SK-N-SH (cell line): Measurements from ENCODE around the gene RPP21. TPM values are rescaled to one million over a fixed set of nuclear protein-coding genes. Genes with fewer than 3 reads are reported as not detected.

Source experiments
- CTCF ChIA-PET: fragments of 300-600, 350-600 bp; formaldehyde crosslinking; extraction: SDS; loops from one replicate; lab custom pipeline; 2021; lab: Yijun Ruan, JAX
- POLR2A ChIA-PET: fragments of 350-600 bp; sonication (Branson Sonifier 250); formaldehyde crosslinking; extraction: SDS; loops from one replicate; lab custom pipeline; 2020; ENCODE audit warnings: antibody characterized with exemption, inconsistent platforms; lab: Yijun Ruan, JAX
- DNase-seq: peaks from one replicate; pipeline ENCODE4 v3.0.0; 2012
- H2AFZ ChIP-seq: fragments of 200-600 bp; sonication (generic); 2 replicates; pipeline ENCODE4 v1.8.1; 2016; ENCODE audit warnings: antibody characterized with exemption, mild to moderate bottlenecking, low read depth
- H3F3A ChIP-seq: fragments of 200-600 bp; sonication (generic); replicated peaks from 2 replicates; pipeline ENCODE3; 2016; ENCODE audit warnings: antibody characterized with exemption, mild to moderate bottlenecking; ENCODE audit not compliant: insufficient read depth
- H3K27ac ChIP-seq, 2 experiments: fragments of 200-500 bp in 1 of 2; fragments of 200-600 bp in 1 of 2; sonication (Bioruptor generic) in 1 of 2; sonication (generic), shearing (Covaris generic) in 1 of 2; 2 replicates each; pipeline versions ENCODE4 v1.5.1 to v1.6.1; 2014 to 2016; ENCODE audit warnings: low read depth in 2 of 2, inconsistent platforms in 1 of 2, low read length in 1 of 2, mild to moderate bottlenecking in 1 of 2, mixed read lengths in 1 of 2
- H3K27me3 ChIP-seq: fragments of 200-600 bp; sonication (generic), shearing (Covaris generic); 2 replicates; pipeline ENCODE4 v1.6.1; 2016; ENCODE audit warnings: mixed run types; ENCODE audit not compliant: insufficient read depth
- H3K36me3 ChIP-seq, 2 experiments: fragments of 200-500 bp in 1 of 2; fragments of 200-600 bp in 1 of 2; sonication (Bioruptor generic) in 1 of 2; sonication (generic) in 1 of 2; replicated peaks in 1 of 2; 2 replicates each; pipeline versions ENCODE3 to v1.5.1; 2014 to 2016; ENCODE audit warnings: low read length in 1 of 2, mild to moderate bottlenecking in 1 of 2; ENCODE audit not compliant: insufficient read depth in 2 of 2, control insufficient read depth in 1 of 2
- H3K4me1 ChIP-seq, 2 experiments: fragments of 200-500 bp in 1 of 2; fragments of 200-600 bp in 1 of 2; sonication (Bioruptor generic) in 1 of 2; sonication (generic), shearing (Covaris generic) in 1 of 2; 2 replicates each; pipeline versions ENCODE4 v1.5.1 to v1.6.1; 2014 to 2016; ENCODE audit warnings: low read depth in 1 of 2, low read length in 1 of 2, mixed run types in 1 of 2; ENCODE audit not compliant: insufficient read depth in 2 of 2, control insufficient read depth in 1 of 2
- H3K4me2 ChIP-seq: fragments of 200-600 bp; sonication (generic), shearing (Covaris generic); 2 replicates; pipeline ENCODE4 v1.6.1; 2017; ENCODE audit warnings: mixed run types
- H3K4me3 ChIP-seq, 2 experiments: fragments of 200-500 bp in 1 of 2; fragments of 200-600 bp in 1 of 2; sonication (Bioruptor generic) in 1 of 2; sonication (generic), shearing (Covaris generic) in 1 of 2; 2 replicates each; pipeline versions ENCODE4 v1.5.1 to v1.8.1; 2014 to 2016; ENCODE audit warnings: low read depth in 2 of 2, inconsistent platforms in 1 of 2, low read length in 1 of 2, mild to moderate bottlenecking in 1 of 2, mixed read lengths in 1 of 2, moderate library complexity in 1 of 2
- H3K79me2 ChIP-seq: fragments of 200-600 bp; sonication (generic); 2 replicates; pipeline ENCODE4 v1.8.1; 2017; ENCODE audit warnings: mild to moderate bottlenecking; ENCODE audit not compliant: insufficient read depth
- H3K9ac ChIP-seq: fragments of 200-600 bp; sonication (generic); 2 replicates; pipeline ENCODE4 v1.6.1; 2017; ENCODE audit warnings: mixed run types
- H3K9me2 ChIP-seq: fragments of 200-600 bp; sonication (generic); 2 replicates; pipeline ENCODE4 v1.6.1; 2017; ENCODE audit warnings: mixed run types
- H3K9me3 ChIP-seq: fragments of 200-600 bp; sonication (generic); 2 replicates; pipeline ENCODE4 v1.6.1; 2017; ENCODE audit warnings: mixed run types, mild to moderate bottlenecking, moderate library complexity
- H4K20me1 ChIP-seq: fragments of 200-600 bp; sonication (generic); 2 replicates; pipeline ENCODE4 v1.6.1; 2017; ENCODE audit warnings: mild to moderate bottlenecking, mixed run types; ENCODE audit not compliant: insufficient read depth
- CHD2 ChIP-seq: fragments of 150-350 bp; IDR thresholded peaks from 2 replicates; pipeline ENCODE4 v1.6.1; 2018; ENCODE audit warnings: low read length; ENCODE audit not compliant: partially characterized antibody
- ELF1 ChIP-seq: IDR thresholded peaks from 2 replicates; pipeline ENCODE4 v1.4.0; 2012
- EZH2phosphoT487 ChIP-seq: fragments of 200-600 bp; sonication (generic); IDR thresholded peaks from 2 replicates; pipeline ENCODE4 v1.6.1; 2017; ENCODE audit warnings: low read depth, mixed run types, mild to moderate bottlenecking, antibody characterized with exemption, moderate library complexity, borderline replicate concordance
- FOXJ3 ChIP-seq: sonication (generic); formaldehyde crosslinking; IDR thresholded peaks from 2 replicates; pipeline ENCODE4 v1.5.1; 2020; ENCODE audit warnings: mild to moderate bottlenecking, missing genetic modification reagents
- FOXM1 ChIP-seq: IDR thresholded peaks from 2 replicates; pipeline ENCODE4 v1.4.0; 2012; ENCODE audit warnings: low read depth, mild to moderate bottlenecking
- GABPA ChIP-seq: IDR thresholded peaks from 2 replicates; pipeline ENCODE4 v1.4.0; 2012; ENCODE audit warnings: low read depth, mild to moderate bottlenecking
- GATA2 ChIP-seq: sonication (generic); formaldehyde crosslinking; IDR thresholded peaks from 2 replicates; pipeline ENCODE4 v1.5.0; 2020; ENCODE audit warnings: mild to moderate bottlenecking, missing genetic modification reagents
- MEF2A ChIP-seq: IDR thresholded peaks from 2 replicates; pipeline ENCODE4 v1.4.0; 2012; ENCODE audit warnings: low read depth, borderline replicate concordance
- MXI1 ChIP-seq: IDR thresholded peaks from 2 replicates; pipeline ENCODE4 v1.6.1; 2012; ENCODE audit warnings: mild to moderate bottlenecking, low read depth, low read length, improper control_type of control experiment
- NFIC ChIP-seq: IDR thresholded peaks from 2 replicates; pipeline ENCODE4 v1.4.0; 2012; ENCODE audit warnings: borderline replicate concordance
- POLR2AphosphoS5 ChIP-seq: IDR thresholded peaks from 2 replicates; pipeline ENCODE4 v1.6.1; 2012; ENCODE audit warnings: low read depth, low read length
- RCOR1 ChIP-seq: fragments of 150-350 bp; IDR thresholded peaks from 2 replicates; pipeline ENCODE4 v1.6.1; 2017; ENCODE audit warnings: antibody characterized with exemption, low read length
- SIN3A ChIP-seq: IDR thresholded peaks from 2 replicates; pipeline ENCODE4 v1.6.1; 2012; ENCODE audit warnings: low read depth, mild to moderate bottlenecking, low read length, moderate library complexity, borderline replicate concordance
- SMC3 ChIP-seq: IDR thresholded peaks from 2 replicates; pipeline ENCODE4 v1.6.1; 2012; ENCODE audit warnings: low read depth, low read length, improper control_type of control experiment
- TAF1 ChIP-seq: IDR thresholded peaks from 2 replicates; pipeline ENCODE4 v1.6.1; 2012; ENCODE audit warnings: low read depth, mild to moderate bottlenecking, low read length, moderate library complexity, borderline replicate concordance
- TCF12 ChIP-seq: IDR thresholded peaks from 2 replicates; pipeline ENCODE4 v1.4.0; 2012
- WGBS: methylation state at CpG from one replicate; pipeline ENCODE4 v1.1.6; 2017; ENCODE audit warnings: low lambda C conversion rate; 5-methylcytosine and 5-hydroxymethylcytosine counted together
- polyA plus RNA-seq, 3 experiments: library from polyadenylated mRNA; depleted of rRNA; stranded (reverse); fragments of >200 nt; gene quantifications; 2 replicates each; pipeline ENCODE4 v1.2.3, GENCODE V29; 2012
- TF ChIP-seq, protein P1 (sequence below): IDR thresholded peaks from 2 replicates; pipeline ENCODE4 v1.6.1; 2012; ENCODE audit warnings: mild to moderate bottlenecking, low read depth, low read length, moderate library complexity
- TF ChIP-seq, protein P2 (sequence below): fragments of 150-350 bp; IDR thresholded peaks from 2 replicates; pipeline ENCODE4 v1.6.1; 2017; ENCODE audit warnings: antibody characterized with exemption, low read length, low read depth, borderline replicate concordance
- TF ChIP-seq, protein P3 (sequence below): fragments of 150-350 bp; IDR thresholded peaks from 2 replicates; pipeline ENCODE4 v1.6.1; 2016; ENCODE audit warnings: mild to moderate bottlenecking, low read depth, low read length
- TF ChIP-seq, protein P4 (sequence below): IDR thresholded peaks from 2 replicates; pipeline ENCODE4; 2012
- TF ChIP-seq, protein P5 (sequence below): IDR thresholded peaks from 2 replicates; pipeline ENCODE4 v1.4.0; 2012; ENCODE audit warnings: low read depth, borderline replicate concordance
- TF ChIP-seq, protein P6 (sequence below): IDR thresholded peaks from 2 replicates; pipeline ENCODE4 v1.4.0; 2012; ENCODE audit warnings: low read depth, borderline replicate concordance
- TF ChIP-seq, protein P7 (sequence below): IDR thresholded peaks from 2 replicates; pipeline ENCODE4 v1.4.0; 2012; ENCODE audit warnings: low read depth

RPP21 gene
- polyA plus RNA-seq, 1 of the 3 experiments (the other 2 are of a cell fraction) = 108 TPM

DNA sequence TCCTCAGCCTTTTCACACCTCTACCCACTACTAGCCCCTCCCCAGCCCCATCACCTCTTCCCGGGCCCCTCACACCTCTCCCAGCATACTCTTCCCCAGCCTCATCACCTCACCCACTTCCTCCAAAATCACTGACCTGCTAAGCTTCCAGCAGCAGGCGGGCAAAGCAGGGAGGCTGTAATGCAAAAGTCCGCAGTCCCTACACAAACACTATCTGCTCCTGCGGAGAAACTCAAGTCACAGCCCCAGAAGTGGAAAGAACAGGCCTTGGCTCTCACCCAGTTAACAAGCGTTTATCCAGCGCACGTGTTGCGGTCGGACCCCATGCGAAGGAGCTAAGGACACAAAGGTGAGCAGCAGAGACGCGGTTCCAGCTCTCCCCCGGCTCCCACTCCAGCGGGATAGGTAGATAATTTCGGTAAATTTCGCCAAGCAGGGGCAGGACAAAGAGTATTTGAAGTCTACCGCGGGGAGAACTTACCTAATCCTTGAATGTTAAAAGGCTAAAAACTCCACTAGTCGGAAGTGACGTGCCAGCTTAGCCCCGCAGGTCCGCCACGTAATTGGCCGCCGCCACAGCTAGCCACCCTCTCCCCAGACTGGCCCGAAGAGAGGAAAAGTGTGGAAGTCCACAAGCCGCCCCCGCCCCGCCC is 19.0 kb upstream of the RPP21 start:
- Histone ChIP-seq H3K27me3 (no peaks in the 10 kb centered on the region), H4K20me1 (peaks cover 40% of the 10 kb centered on the region), H3K9me3 (no peaks in the 10 kb centered on the region), H3K9ac (peak overlapping the region; percentile 89), H3K36me3 (peaks cover 13 to 18% of the 10 kb centered on the region in 2 experiments), H3K9me2 (no peaks in the 10 kb centered on the region)
- whole genome bisulfite sequencing = 2% methylated on average over 21 of the region's 29 CpGs
- CTCF ChIA-PET = interaction anchor here (0.9 to 2.0 kb wide), 4 partner anchors 12 to 107 kb away, joined by 3 to 19 read pairs (median 4); no protein-coding TSS in a partner anchor
- TF ChIP-seq FOXJ3 (CRISPR knock-in tag) (no peak), CHD2 (no peak), MXI1 (peak; percentile 67), RCOR1 (no peak), MEF2A (no peak), SMC3 (no peak), TCF12 (no peak), SIN3A (no peak; the same call in 1 of the 2 replicates), POLR2AphosphoS5 (peak; percentile 3; the same call in 1 of the 2 replicates), EZH2phosphoT487 (no peak), GATA2 (CRISPR knock-in tag) (no peak), GABPA (0 out of 2 replicates have a peak, but pooled peaks have one; percentile 39), FOXM1 (no peak), NFIC (no peak), ELF1 (no peak), TAF1 (peak; percentile 26; the same call in 1 of the 2 replicates)
- TF ChIP-seq, protein P1, sequence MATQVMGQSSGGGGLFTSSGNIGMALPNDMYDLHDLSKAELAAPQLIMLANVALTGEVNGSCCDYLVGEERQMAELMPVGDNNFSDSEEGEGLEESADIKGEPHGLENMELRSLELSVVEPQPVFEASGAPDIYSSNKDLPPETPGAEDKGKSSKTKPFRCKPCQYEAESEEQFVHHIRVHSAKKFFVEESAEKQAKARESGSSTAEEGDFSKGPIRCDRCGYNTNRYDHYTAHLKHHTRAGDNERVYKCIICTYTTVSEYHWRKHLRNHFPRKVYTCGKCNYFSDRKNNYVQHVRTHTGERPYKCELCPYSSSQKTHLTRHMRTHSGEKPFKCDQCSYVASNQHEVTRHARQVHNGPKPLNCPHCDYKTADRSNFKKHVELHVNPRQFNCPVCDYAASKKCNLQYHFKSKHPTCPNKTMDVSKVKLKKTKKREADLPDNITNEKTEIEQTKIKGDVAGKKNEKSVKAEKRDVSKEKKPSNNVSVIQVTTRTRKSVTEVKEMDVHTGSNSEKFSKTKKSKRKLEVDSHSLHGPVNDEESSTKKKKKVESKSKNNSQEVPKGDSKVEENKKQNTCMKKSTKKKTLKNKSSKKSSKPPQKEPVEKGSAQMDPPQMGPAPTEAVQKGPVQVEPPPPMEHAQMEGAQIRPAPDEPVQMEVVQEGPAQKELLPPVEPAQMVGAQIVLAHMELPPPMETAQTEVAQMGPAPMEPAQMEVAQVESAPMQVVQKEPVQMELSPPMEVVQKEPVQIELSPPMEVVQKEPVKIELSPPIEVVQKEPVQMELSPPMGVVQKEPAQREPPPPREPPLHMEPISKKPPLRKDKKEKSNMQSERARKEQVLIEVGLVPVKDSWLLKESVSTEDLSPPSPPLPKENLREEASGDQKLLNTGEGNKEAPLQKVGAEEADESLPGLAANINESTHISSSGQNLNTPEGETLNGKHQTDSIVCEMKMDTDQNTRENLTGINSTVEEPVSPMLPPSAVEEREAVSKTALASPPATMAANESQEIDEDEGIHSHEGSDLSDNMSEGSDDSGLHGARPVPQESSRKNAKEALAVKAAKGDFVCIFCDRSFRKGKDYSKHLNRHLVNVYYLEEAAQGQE = no peak
- TF ChIP-seq, protein P2, sequence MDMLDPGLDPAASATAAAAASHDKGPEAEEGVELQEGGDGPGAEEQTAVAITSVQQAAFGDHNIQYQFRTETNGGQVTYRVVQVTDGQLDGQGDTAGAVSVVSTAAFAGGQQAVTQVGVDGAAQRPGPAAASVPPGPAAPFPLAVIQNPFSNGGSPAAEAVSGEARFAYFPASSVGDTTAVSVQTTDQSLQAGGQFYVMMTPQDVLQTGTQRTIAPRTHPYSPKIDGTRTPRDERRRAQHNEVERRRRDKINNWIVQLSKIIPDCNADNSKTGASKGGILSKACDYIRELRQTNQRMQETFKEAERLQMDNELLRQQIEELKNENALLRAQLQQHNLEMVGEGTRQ = no peak
- TF ChIP-seq, protein P3, sequence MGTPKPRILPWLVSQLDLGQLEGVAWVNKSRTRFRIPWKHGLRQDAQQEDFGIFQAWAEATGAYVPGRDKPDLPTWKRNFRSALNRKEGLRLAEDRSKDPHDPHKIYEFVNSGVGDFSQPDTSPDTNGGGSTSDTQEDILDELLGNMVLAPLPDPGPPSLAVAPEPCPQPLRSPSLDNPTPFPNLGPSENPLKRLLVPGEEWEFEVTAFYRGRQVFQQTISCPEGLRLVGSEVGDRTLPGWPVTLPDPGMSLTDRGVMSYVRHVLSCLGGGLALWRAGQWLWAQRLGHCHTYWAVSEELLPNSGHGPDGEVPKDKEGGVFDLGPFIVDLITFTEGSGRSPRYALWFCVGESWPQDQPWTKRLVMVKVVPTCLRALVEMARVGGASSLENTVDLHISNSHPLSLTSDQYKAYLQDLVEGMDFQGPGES = no peak
- TF ChIP-seq, protein P4, sequence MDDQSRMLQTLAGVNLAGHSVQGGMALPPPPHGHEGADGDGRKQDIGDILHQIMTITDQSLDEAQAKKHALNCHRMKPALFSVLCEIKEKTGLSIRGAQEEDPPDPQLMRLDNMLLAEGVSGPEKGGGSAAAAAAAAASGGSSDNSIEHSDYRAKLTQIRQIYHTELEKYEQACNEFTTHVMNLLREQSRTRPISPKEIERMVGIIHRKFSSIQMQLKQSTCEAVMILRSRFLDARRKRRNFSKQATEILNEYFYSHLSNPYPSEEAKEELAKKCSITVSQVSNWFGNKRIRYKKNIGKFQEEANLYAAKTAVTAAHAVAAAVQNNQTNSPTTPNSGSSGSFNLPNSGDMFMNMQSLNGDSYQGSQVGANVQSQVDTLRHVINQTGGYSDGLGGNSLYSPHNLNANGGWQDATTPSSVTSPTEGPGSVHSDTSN = no peak
- TF ChIP-seq, protein P5, sequence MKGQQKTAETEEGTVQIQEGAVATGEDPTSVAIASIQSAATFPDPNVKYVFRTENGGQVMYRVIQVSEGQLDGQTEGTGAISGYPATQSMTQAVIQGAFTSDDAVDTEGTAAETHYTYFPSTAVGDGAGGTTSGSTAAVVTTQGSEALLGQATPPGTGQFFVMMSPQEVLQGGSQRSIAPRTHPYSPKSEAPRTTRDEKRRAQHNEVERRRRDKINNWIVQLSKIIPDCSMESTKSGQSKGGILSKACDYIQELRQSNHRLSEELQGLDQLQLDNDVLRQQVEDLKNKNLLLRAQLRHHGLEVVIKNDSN = no peak
- TF ChIP-seq, protein P6, sequence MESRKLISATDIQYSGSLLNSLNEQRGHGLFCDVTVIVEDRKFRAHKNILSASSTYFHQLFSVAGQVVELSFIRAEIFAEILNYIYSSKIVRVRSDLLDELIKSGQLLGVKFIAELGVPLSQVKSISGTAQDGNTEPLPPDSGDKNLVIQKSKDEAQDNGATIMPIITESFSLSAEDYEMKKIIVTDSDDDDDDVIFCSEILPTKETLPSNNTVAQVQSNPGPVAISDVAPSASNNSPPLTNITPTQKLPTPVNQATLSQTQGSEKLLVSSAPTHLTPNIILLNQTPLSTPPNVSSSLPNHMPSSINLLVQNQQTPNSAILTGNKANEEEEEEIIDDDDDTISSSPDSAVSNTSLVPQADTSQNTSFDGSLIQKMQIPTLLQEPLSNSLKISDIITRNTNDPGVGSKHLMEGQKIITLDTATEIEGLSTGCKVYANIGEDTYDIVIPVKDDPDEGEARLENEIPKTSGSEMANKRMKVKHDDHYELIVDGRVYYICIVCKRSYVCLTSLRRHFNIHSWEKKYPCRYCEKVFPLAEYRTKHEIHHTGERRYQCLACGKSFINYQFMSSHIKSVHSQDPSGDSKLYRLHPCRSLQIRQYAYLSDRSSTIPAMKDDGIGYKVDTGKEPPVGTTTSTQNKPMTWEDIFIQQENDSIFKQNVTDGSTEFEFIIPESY = no peak
- TF ChIP-seq, protein P7, sequence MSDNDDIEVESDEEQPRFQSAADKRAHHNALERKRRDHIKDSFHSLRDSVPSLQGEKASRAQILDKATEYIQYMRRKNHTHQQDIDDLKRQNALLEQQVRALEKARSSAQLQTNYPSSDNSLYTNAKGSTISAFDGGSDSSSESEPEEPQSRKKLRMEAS = peak; percentile 92
- TF ChIP-seq, all 33 proteins: peak for 5
- H3K79me2 ChIP-seq = peaks cover 57% of the 10 kb centered on the region
- peaks cover 6 to 7% of the 10 kb centered on the region in 2 experiments; a peak in 2 of 4 replicates for H3K4me1 ChIP-seq
- peaks cover 4% of the 10 kb centered on the region for H3F3A ChIP-seq
- H3K27ac ChIP-seq = peak overlapping the region; percentile 89 to 98
- POLR2A ChIA-PET = interaction anchor here (0.6 to 2.3 kb wide), 7 partner anchors 11 to 288 kb away, joined by 4 to 10 read pairs (median 5); partner anchors contain the start of gene TRIM26
- peak overlapping the region; percentile 94 for H2AFZ ChIP-seq
- DNase-seq = no peak
- peak overlapping the region; percentile 87 for H3K4me2 ChIP-seq
- peak overlapping the region; percentile 77 to 96 for H3K4me3 ChIP-seq
